H9 (cell line): Measurements from ENCODE around the gene ITGAE. TPM values are rescaled to one million over a fixed set of nuclear protein-coding genes. Genes with fewer than 3 reads are reported as not detected.

ENCODE experiments used
- DNase-seq: peaks from one replicate; pipeline ENCODE4 v3.0.0-alpha.2; 2017
- H2AFZ ChIP-seq: one replicate; pipeline ENCODE4 v1.6.1; 2013; ENCODE audit warnings: mild to moderate bottlenecking, low read length, control low read depth, moderate library complexity
- H2AK5ac ChIP-seq: 2 replicates; pipeline ENCODE4 v1.6.1; 2013; ENCODE audit warnings: low read length, control low read depth, mixed read lengths; ENCODE audit not compliant: insufficient read length
- H2BK120ac ChIP-seq: one replicate; pipeline ENCODE4 v1.6.1; 2013; ENCODE audit warnings: low read depth, mild to moderate bottlenecking, low read length, control low read depth, inconsistent platforms; ENCODE audit not compliant: poor library complexity, severe bottlenecking
- H2BK12ac ChIP-seq: 2 replicates; pipeline ENCODE4 v1.6.1; 2013; ENCODE audit warnings: low read length, control low read depth, mixed read lengths, low read depth; ENCODE audit not compliant: insufficient read length
- H2BK15ac ChIP-seq: 2 replicates; pipeline ENCODE4 v1.6.1; 2013; ENCODE audit warnings: low read depth, low read length, control low read depth
- H2BK20ac ChIP-seq: one replicate; pipeline ENCODE4 v1.6.1; 2013; ENCODE audit warnings: low read depth, mild to moderate bottlenecking, low read length, control low read depth, inconsistent platforms; ENCODE audit not compliant: poor library complexity, severe bottlenecking
- H2BK5ac ChIP-seq: 2 replicates; pipeline ENCODE4 v1.6.1; 2013; ENCODE audit warnings: low read length, control low read depth, mixed read lengths; ENCODE audit not compliant: insufficient read length
- H3K14ac ChIP-seq: 2 replicates; pipeline ENCODE4 v1.6.1; 2013; ENCODE audit warnings: low read length, control low read depth; ENCODE audit not compliant: insufficient read depth
- H3K18ac ChIP-seq: 2 replicates; pipeline ENCODE4 v1.6.1; 2013; ENCODE audit warnings: low read depth, mild to moderate bottlenecking, mixed read lengths, low read length, control low read depth; ENCODE audit not compliant: insufficient read length
- H3K23ac ChIP-seq: 2 replicates; pipeline ENCODE4 v1.6.1; 2013; ENCODE audit warnings: low read length, control low read depth, mixed read lengths, low read depth; ENCODE audit not compliant: insufficient read length
- H3K23me2 ChIP-seq: 2 replicates; pipeline ENCODE4 v1.6.1; 2013; ENCODE audit warnings: low read depth, mild to moderate bottlenecking, mixed read lengths, low read length, control low read depth; ENCODE audit not compliant: insufficient read length, poor library complexity, severe bottlenecking
- H3K27ac ChIP-seq: 2 replicates; pipeline ENCODE4 v1.5.1; 2013; ENCODE audit warnings: low read length, control low read depth, mixed read lengths, low read depth; ENCODE audit not compliant: insufficient read length
- H3K27me3 ChIP-seq: 2 replicates; pipeline ENCODE4 v1.6.1; 2013; ENCODE audit warnings: low read length, control low read depth, inconsistent platforms; ENCODE audit not compliant: insufficient read depth
- H3K4ac ChIP-seq: 2 replicates; pipeline ENCODE4 v1.6.1; 2013; ENCODE audit warnings: low read depth, mild to moderate bottlenecking, control low read depth, inconsistent platforms, low read length, moderate library complexity
- H3K4me1 ChIP-seq: 2 replicates; pipeline ENCODE4 v1.6.1; 2013; ENCODE audit warnings: low read length, control low read depth, inconsistent platforms; ENCODE audit not compliant: insufficient read depth
- H3K4me2 ChIP-seq: 2 replicates; pipeline ENCODE4 v1.6.1; 2013; ENCODE audit warnings: low read length, control low read depth, mixed read lengths; ENCODE audit not compliant: insufficient read length, insufficient read depth
- H3K56ac ChIP-seq: 2 replicates; pipeline ENCODE4 v1.6.1; 2013; ENCODE audit warnings: low read depth, mild to moderate bottlenecking, mixed read lengths, low read length, control low read depth; ENCODE audit not compliant: insufficient read length
- H3K79me1 ChIP-seq: 2 replicates; pipeline ENCODE4 v1.6.1; 2013; ENCODE audit warnings: low read depth, mild to moderate bottlenecking, moderate library complexity, low read length, control low read depth, inconsistent platforms; ENCODE audit not compliant: insufficient read depth, poor library complexity, severe bottlenecking
- H3K79me2 ChIP-seq: 2 replicates; pipeline ENCODE4 v1.6.1; 2013; ENCODE audit warnings: low read length, control low read depth, inconsistent platforms; ENCODE audit not compliant: insufficient read depth
- H3K9ac ChIP-seq: 2 replicates; pipeline ENCODE4 v1.6.1; 2013; ENCODE audit warnings: low read length, control low read depth, mixed read lengths; ENCODE audit not compliant: insufficient read length; ENCODE audit errors: extremely low read depth
- H3K9me3 ChIP-seq: one replicate; pipeline ENCODE4 v1.6.1; 2013; ENCODE audit warnings: low read depth, low read length, inconsistent platforms; ENCODE audit not compliant: control insufficient read depth
- H3T11ph ChIP-seq: one replicate; pipeline ENCODE4 v1.6.1; 2013; ENCODE audit warnings: mild to moderate bottlenecking, low read length, control low read depth, inconsistent platforms
- H4K20me1 ChIP-seq: one replicate; pipeline ENCODE4 v1.6.1; 2013; ENCODE audit not compliant: control insufficient read depth, insufficient read length, insufficient read depth
- H4K5ac ChIP-seq: 2 replicates; pipeline ENCODE4 v1.6.1; 2013; ENCODE audit warnings: low read depth, mild to moderate bottlenecking, mixed read lengths, low read length, control low read depth; ENCODE audit not compliant: insufficient read length
- H4K8ac ChIP-seq: replicated peaks from 2 replicates; pipeline ENCODE4 v1.6.1; 2013; ENCODE audit warnings: low read length, control low read depth, mixed read lengths, low read depth; ENCODE audit not compliant: insufficient read length
- H4K91ac ChIP-seq: 2 replicates; pipeline ENCODE4 v1.6.1; 2013; ENCODE audit warnings: low read depth, mild to moderate bottlenecking, moderate library complexity, mixed read lengths, low read length, control low read depth; ENCODE audit not compliant: insufficient read length
- H3K27ac Mint-ChIP-seq, 3 experiments: 2 replicates in 2 of 3; 3 replicates in 1 of 3; pipeline ENCODE4 v1.8.0; 2020 to 2021; ENCODE audit warnings: mixed read lengths in 3 of 3, mild to moderate bottlenecking in 1 of 3, moderate library complexity in 1 of 3
- H3K27me3 Mint-ChIP-seq: 2 replicates; pipeline ENCODE4 v1.8.0; 2021; ENCODE audit warnings: low read depth, mild to moderate bottlenecking, moderate library complexity, mixed read lengths
- H3K36me3 Mint-ChIP-seq, 3 experiments: 2 replicates in 2 of 3; 3 replicates in 1 of 3; pipeline ENCODE4 v1.8.0; 2020 to 2021; ENCODE audit warnings: low read depth in 3 of 3, mixed read lengths in 3 of 3; ENCODE audit not compliant: insufficient read depth in 1 of 3
- H3K4me1 Mint-ChIP-seq, 2 experiments: 2 replicates each; pipeline ENCODE4 v1.8.0; 2020; ENCODE audit warnings: mixed read lengths in 2 of 2
- H3K4me3 Mint-ChIP-seq, 2 experiments: 2 replicates in 1 of 2; 3 replicates in 1 of 2; pipeline ENCODE4 v1.8.0; 2020 to 2021; ENCODE audit warnings: mild to moderate bottlenecking in 2 of 2, mixed read lengths in 2 of 2, moderate library complexity in 1 of 2
- H3K9me3 Mint-ChIP-seq, 2 experiments: 2 replicates in 1 of 2; 3 replicates in 1 of 2; pipeline ENCODE4 v1.8.0; 2020; ENCODE audit warnings: mild to moderate bottlenecking in 2 of 2, mixed read lengths in 2 of 2, moderate library complexity in 1 of 2
- CTCF ChIP-seq: fragments of 200-600 bp; sonication (generic); conservative IDR thresholded peaks from 3 replicates; pipeline ENCODE4 v1.8.0; 2021; ENCODE audit warnings: antibody characterized with exemption, mild to moderate bottlenecking
- WGBS: extraction: QIAGEN DNeasy Blood & Tissue Kit; methylation state at CpG from one replicate; pipeline ENCODE4 v1.1.7; 2013; ENCODE audit warnings: missing lambda C conversion rate, low lambda C conversion rate, mixed read lengths; ENCODE audit not compliant: insufficient read length; ENCODE audit errors: extremely low coverage; 5-methylcytosine and 5-hydroxymethylcytosine counted together
- total RNA-seq: library from RNA; stranded (reverse); gene quantifications from 2 replicates; pipeline ENCODE4 v1.2.1, GENCODE V29; 2021

The ITGAE gene
- total RNA-seq, 1 experiment from 2014 or later: 23.5 TPM

GRCh38 chr17:3762922-3763776, 37.8 kb downstream of the ITGAE start:
- no peak overlapping the region for H3K9ac ChIP-seq
- H3K27ac ChIP-seq: no peak overlapping the region
- H3K27me3 ChIP-seq: no peaks in the 10 kb centered on the region
- H4K5ac ChIP-seq: no peak overlapping the region
- H3K56ac ChIP-seq: peak overlapping the region; percentile 26
- no peak overlapping the region for H3K4ac ChIP-seq
- no peak overlapping the region for H2AFZ ChIP-seq
- H3K36me3 Mint-ChIP-seq: peaks cover 0 to 13% (median 13%) of the 10 kb centered on the region in 3 experiments; a peak in 5 of 7 replicates
- no peak overlapping the region for H3K4me2 ChIP-seq
- no peaks in the 10 kb centered on the region for H3K4me1 Mint-ChIP-seq
- no peak for TF ChIP-seq CTCF
- no peak overlapping the region for H2BK20ac ChIP-seq
- H2BK5ac ChIP-seq: no peak overlapping the region
- H3K79me1 ChIP-seq: no peaks in the 10 kb centered on the region
- H3K4me1 ChIP-seq: no peaks in the 10 kb centered on the region
- H3K23me2 ChIP-seq: no peaks in the 10 kb centered on the region
- no peak overlapping the region; the same call in 1 of the 2 replicates for H3K14ac ChIP-seq
- H3K27me3 Mint-ChIP-seq: peaks cover 3% of the 10 kb centered on the region; the same call in 1 of the 2 replicates
- H4K91ac ChIP-seq: no peak overlapping the region
- no peak for DNase-seq
- no peak overlapping the region for H2BK12ac ChIP-seq
- peaks cover 11 to 12% of the 10 kb centered on the region in 2 experiments; a peak in 4 of 5 replicates for H3K9me3 Mint-ChIP-seq
- no peak overlapping the region for H2BK120ac ChIP-seq
- H3K79me2 ChIP-seq: no peaks in the 10 kb centered on the region
- peak overlapping the region in 1 of 3 experiments; percentile 34; a peak in 2 of 7 replicates for H3K27ac Mint-ChIP-seq
- no peak overlapping the region for H2BK15ac ChIP-seq
- H3T11ph ChIP-seq: no peak overlapping the region
- no peak overlapping the region for H3K4me3 Mint-ChIP-seq
- H3K18ac ChIP-seq: no peak overlapping the region
- no peak overlapping the region for H2AK5ac ChIP-seq
- no CpG with 5 or more reads among the region's 14 CpGs for WGBS
- no peak overlapping the region for H4K8ac ChIP-seq
- H4K20me1 ChIP-seq: no peaks in the 10 kb centered on the region
- H3K23ac ChIP-seq: no peak overlapping the region
- no peaks in the 10 kb centered on the region for H3K9me3 ChIP-seq
